ENCODE results near the gene INPP4B.

The INPP4B gene

GRCh38 chr4:142846108-142846728 lies at the start of gene INPP4B:
Gene INPP4B, minus strand, starts transcription at chr4:142846301.
- TF ChIP-seq, protein P1, sequence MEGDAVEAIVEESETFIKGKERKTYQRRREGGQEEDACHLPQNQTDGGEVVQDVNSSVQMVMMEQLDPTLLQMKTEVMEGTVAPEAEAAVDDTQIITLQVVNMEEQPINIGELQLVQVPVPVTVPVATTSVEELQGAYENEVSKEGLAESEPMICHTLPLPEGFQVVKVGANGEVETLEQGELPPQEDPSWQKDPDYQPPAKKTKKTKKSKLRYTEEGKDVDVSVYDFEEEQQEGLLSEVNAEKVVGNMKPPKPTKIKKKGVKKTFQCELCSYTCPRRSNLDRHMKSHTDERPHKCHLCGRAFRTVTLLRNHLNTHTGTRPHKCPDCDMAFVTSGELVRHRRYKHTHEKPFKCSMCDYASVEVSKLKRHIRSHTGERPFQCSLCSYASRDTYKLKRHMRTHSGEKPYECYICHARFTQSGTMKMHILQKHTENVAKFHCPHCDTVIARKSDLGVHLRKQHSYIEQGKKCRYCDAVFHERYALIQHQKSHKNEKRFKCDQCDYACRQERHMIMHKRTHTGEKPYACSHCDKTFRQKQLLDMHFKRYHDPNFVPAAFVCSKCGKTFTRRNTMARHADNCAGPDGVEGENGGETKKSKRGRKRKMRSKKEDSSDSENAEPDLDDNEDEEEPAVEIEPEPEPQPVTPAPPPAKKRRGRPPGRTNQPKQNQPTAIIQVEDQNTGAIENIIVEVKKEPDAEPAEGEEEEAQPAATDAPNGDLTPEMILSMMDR (conservative IDR thresholded peaks at IDR 0.05) = no peak
- no peak within 1 kb of the TSS; the same call in 1 of the 2 replicates for H3K27ac ChIP-seq

GRCh38 chr4:142893012-142893411 lies 46.9 kb upstream of the INPP4B start:
- H3K27ac ChIP-seq = no peak overlapping the region
- TF ChIP-seq, protein P1 (conservative IDR thresholded peaks at IDR 0.05) = no peak

- H3K27ac ChIP-seq = no peak overlapping the region
- TF ChIP-seq, protein P1 (conservative IDR thresholded peaks at IDR 0.05) = no peak
These were observed 40.5 kb upstream of the INPP4B start for GRCh38 chr4:142886566-142886965.

DNA sequence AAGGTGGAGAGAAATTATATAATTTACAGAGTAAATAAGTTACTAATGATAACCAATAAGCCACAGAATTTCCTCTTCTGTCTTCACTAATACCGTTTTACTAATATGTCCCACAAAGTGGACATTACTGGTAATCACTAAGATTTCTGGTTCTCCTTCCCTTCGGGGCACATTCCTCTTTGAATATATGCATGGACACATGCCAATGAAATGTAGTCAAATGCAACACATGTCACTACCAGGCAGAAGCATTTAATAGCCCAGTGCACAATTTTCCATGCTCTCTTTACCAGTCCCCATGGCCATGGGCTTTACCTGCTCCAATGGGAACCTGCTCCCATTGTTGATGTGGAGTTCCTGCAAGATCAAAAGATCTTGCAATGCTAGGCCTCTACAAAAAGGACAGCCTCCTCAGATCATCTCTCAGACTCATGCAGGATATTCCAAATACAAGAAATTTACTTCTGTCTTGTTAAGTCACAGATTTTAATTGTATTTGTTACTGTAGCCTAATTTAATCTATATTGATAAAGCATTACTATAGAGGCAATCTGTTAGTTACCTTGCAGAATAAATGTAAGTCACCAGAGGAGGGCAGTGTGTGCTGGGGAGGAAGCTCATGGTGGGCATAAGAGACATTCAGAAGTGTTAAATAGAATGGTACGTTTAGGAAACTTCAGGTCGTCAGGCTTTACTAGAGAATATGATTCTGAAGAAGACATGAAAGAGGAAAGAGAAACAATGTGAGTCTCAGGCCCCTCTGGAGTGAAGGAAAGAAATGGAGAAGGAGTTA lies 37.1 kb upstream of the INPP4B start:
- TF ChIP-seq, protein P1 (conservative IDR thresholded peaks at IDR 0.05) = peak; percentile 76
- no peak overlapping the region for H3K27ac ChIP-seq

DNA sequence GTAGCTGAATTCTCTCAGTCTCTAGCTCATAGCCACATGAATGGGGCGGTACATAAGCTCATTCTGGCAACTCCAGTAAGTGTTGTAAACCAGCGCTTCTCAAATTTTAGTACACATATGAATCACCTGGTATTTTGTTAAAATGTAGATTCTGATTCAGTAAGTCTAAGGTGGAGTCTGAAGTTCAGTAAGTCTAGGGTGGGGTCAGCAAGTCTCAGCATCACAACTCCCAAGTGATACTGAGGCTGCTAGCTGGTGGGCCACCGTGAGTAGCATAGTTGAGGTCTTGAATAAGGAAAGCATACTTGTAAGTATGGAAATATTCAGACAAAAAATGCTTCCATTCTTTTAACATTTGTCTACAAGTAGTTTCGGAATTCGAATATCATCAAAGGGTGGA lies 36.1 kb upstream of the INPP4B start:
- no peak overlapping the region for H3K27ac ChIP-seq
- TF ChIP-seq, protein P1 (conservative IDR thresholded peaks at IDR 0.05) = no peak

- H3K27ac ChIP-seq = no peak overlapping the region
- TF ChIP-seq, protein P1 (conservative IDR thresholded peaks at IDR 0.05) = no peak
These were observed 35.2 kb upstream of the INPP4B start for GRCh38 chr4:142881331-142881730.

DNA sequence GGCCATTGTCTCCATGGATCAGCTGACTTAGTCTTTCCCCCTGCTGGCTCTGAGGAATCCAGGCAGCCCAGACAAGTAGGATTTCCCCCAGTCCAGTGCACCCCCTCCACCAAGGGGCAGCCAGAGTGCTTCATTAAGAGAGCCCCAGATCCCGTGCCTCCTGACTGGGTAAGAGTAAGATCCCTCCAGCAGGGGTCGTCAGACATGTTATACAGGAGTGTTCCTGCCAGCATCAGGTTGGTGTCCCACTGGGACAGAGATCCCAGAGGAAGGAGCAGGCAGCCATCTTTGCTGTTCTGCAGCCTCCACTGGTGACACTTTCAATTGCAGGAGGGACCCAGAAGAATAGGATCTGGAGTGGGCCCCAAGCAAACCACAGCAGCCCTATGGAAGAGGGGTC lies 29.0 kb upstream of the INPP4B start:
- TF ChIP-seq, protein P1 (conservative IDR thresholded peaks at IDR 0.05) = no peak
- no peak overlapping the region for H3K27ac ChIP-seq
